ENCODE measurements around the gene HLA-DQB2.
"Not testable (repeated sequence)": the region's sequence is repeated elsewhere in the genome, so short reads cannot be mapped to it uniquely, and the experiment has no call there.

The HLA-DQB2 gene

GRCh38 chr6:32763421-32763820 lies at the start of gene HLA-DQB2:
Gene HLA-DQB2 (minus strand): TSS chr6:32763532. CDS start chr6:32763470, 62 bp downstream.
- H3K36me3 ChIP-seq (ENCODE audit: control insufficient read depth, insufficient read depth, low read length) = no peaks in the 10 kb centered on the region
- TF ChIP-seq CTCF (IDR thresholded peaks at IDR 0.05; ENCODE audit: insufficient read depth, low read length, poor library complexity, severe bottlenecking) = no peak
- peaks cover 2% of the 10 kb centered on the region for H3K27me3 ChIP-seq (replicated peaks; ENCODE audit: control insufficient read depth, insufficient read depth, low read length)
- no peak within 1 kb of the TSS for H3K4me3 ChIP-seq (replicated peaks; ENCODE audit: low read depth, low read length)
- no peak for DNase-seq (ENCODE audit: extremely low read depth, insufficient read length)

DNA sequence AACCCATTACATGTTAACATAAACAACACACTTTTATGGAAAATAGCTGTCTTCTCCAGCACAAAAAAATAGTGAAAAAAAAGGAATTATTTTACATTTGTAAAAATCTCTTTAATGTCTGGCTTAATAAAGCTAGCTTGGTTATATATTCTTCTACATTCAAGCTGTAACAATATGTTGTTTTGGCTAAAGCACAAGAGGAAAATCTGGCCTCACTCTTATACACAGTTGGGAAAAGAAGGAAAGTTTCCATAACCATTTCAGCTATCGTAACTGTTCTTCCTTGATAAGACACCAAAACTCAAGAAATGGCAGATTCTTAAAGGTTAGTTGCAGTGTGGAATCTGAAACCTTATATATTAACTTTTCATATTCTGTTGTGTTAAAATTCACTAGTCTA lies 45.8 kb upstream of the HLA-DQB2 start:
- Histone ChIP-seq H3K4me3 (replicated peaks; ENCODE audit: low read depth, low read length) (no peak overlapping the region), H3K36me3 (ENCODE audit: control insufficient read depth, insufficient read depth, low read length) (peaks cover 13% of the 10 kb centered on the region), H3K27me3 (replicated peaks; ENCODE audit: control insufficient read depth, insufficient read depth, low read length) (no peaks in the 10 kb centered on the region)
- no peak for TF ChIP-seq CTCF (IDR thresholded peaks at IDR 0.05; ENCODE audit: insufficient read depth, low read length, poor library complexity, severe bottlenecking)
- no peak for DNase-seq (ENCODE audit: extremely low read depth, insufficient read length)

GRCh38 chr6:32807020-32807580 lies 43.8 kb upstream of the HLA-DQB2 start:
- DNase-seq (ENCODE audit: extremely low read depth, insufficient read length) = no peak
- H3K4me3 ChIP-seq (replicated peaks; ENCODE audit: low read depth, low read length) = no peak overlapping the region
- TF ChIP-seq CTCF (IDR thresholded peaks at IDR 0.05; ENCODE audit: insufficient read depth, low read length, poor library complexity, severe bottlenecking) = no peak
- peaks cover 6% of the 10 kb centered on the region for H3K36me3 ChIP-seq (ENCODE audit: control insufficient read depth, insufficient read depth, low read length)
- H3K27me3 ChIP-seq (replicated peaks; ENCODE audit: control insufficient read depth, insufficient read depth, low read length) = no peaks in the 10 kb centered on the region

DNA sequence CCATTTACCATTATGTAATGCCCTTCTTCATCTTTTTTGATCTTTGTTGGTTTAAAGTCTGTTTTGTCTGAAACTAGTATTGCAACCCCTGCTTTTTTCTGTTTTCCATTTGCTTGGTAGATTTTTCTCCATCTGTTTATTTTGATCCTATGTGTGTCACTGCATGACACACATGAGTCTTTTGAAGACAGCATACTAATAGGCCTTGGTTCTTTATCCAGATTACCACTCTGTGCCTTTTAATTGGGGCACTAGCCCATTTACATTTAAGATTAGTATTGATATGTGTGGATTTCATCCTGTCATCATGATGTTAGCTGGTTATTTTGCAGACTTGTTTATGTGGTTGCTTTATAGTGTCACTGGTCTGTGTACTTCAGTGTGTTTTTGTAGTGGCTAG lies 42.1 kb upstream of the HLA-DQB2 start:
- DNase-seq (ENCODE audit: extremely low read depth, insufficient read length); H3K36me3 ChIP-seq (ENCODE audit: control insufficient read depth, insufficient read depth, low read length); H3K4me3 ChIP-seq (replicated peaks; ENCODE audit: low read depth, low read length); H3K27me3 ChIP-seq (replicated peaks; ENCODE audit: control insufficient read depth, insufficient read depth, low read length): not testable (repeated sequence)

- TF ChIP-seq CTCF (IDR thresholded peaks at IDR 0.05; ENCODE audit: insufficient read depth, low read length, poor library complexity, severe bottlenecking) = no peak
- DNase-seq (ENCODE audit: extremely low read depth, insufficient read length) = no peak
- peaks cover 4% of the 10 kb centered on the region for H3K36me3 ChIP-seq (ENCODE audit: control insufficient read depth, insufficient read depth, low read length)
- no peaks in the 10 kb centered on the region for H3K27me3 ChIP-seq (replicated peaks; ENCODE audit: control insufficient read depth, insufficient read depth, low read length)
- H3K4me3 ChIP-seq (replicated peaks; ENCODE audit: low read depth, low read length) = no peak overlapping the region
These were observed 40.1 kb upstream of the HLA-DQB2 start for GRCh38 chr6:32803416-32803815.

GRCh38 chr6:32799740-32800139 lies 36.4 kb upstream of the HLA-DQB2 start:
- H3K36me3 ChIP-seq (ENCODE audit: control insufficient read depth, insufficient read depth, low read length) = no peaks in the 10 kb centered on the region
- no peak for TF ChIP-seq CTCF (IDR thresholded peaks at IDR 0.05; ENCODE audit: insufficient read depth, low read length, poor library complexity, severe bottlenecking)
- no peak for DNase-seq (ENCODE audit: extremely low read depth, insufficient read length)
- no peaks in the 10 kb centered on the region for H3K27me3 ChIP-seq (replicated peaks; ENCODE audit: control insufficient read depth, insufficient read depth, low read length)
- no peak overlapping the region for H3K4me3 ChIP-seq (replicated peaks; ENCODE audit: low read depth, low read length)

Data from GM06990 (cell line).